A549 treated with AZD9567 at 1 μM for 4 hours (cell line): ENCODE measurements around the gene TSPAN1. TPM values are rescaled to one million over a fixed set of nuclear protein-coding genes. Genes with fewer than 3 reads are reported as not detected.

Experiments
- total RNA-seq: library from RNA; stranded (reverse); fragments of 200-300 nt; extraction: Qiagen RNA extraction; gene quantifications from 5 replicates; pipeline ENCODE4 v1.2.3, GENCODE V29; 2022; ENCODE audit not compliant: insufficient read depth

Gene TSPAN1, protein sequence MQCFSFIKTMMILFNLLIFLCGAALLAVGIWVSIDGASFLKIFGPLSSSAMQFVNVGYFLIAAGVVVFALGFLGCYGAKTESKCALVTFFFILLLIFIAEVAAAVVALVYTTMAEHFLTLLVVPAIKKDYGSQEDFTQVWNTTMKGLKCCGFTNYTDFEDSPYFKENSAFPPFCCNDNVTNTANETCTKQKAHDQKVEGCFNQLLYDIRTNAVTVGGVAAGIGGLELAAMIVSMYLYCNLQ
- total RNA-seq, result 2.2 to 5.4 TPM (median 2.4 TPM) in 5 replicates

DNA sequence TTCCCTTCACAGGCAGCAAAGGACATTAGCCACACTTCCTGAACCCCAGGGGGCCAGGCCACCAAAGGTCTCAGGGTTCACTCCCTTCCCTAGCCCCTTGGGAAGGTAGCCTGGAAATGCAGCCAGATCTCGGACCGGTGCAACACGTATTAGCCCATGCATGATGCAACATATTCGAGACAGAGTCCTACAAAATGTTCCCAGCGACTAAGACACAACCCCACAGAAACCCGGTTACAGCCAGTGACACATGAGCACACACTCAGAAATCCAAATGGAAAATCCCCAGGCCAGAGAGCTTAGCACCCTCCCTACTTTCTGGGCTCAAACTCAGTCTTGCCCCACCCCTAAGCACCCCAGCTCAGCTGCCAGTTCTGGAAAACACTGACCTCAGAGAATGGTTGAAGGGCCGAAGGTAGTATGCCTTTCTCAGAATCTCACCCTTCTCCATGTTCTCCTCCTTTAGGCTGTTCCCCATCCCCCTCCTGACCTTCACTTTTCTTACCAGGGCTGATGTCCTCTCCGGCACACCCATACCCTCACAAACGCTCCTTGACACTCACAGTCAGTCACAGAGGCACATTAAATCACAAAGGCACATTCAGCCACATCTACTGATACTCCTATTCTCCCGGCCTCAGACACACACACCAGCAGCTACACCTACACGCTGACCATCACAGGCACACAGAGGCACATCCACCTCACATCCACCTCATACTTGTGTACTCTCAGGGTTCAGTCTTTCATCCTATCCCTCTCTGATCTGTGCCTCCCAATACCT is at the start of gene TSPAN1:
TSPAN1 (plus strand) TSS at position 640 of the 784 bp plus-strand sequence. CDS start 6,021 bp downstream, outside the sequence.

DNA sequence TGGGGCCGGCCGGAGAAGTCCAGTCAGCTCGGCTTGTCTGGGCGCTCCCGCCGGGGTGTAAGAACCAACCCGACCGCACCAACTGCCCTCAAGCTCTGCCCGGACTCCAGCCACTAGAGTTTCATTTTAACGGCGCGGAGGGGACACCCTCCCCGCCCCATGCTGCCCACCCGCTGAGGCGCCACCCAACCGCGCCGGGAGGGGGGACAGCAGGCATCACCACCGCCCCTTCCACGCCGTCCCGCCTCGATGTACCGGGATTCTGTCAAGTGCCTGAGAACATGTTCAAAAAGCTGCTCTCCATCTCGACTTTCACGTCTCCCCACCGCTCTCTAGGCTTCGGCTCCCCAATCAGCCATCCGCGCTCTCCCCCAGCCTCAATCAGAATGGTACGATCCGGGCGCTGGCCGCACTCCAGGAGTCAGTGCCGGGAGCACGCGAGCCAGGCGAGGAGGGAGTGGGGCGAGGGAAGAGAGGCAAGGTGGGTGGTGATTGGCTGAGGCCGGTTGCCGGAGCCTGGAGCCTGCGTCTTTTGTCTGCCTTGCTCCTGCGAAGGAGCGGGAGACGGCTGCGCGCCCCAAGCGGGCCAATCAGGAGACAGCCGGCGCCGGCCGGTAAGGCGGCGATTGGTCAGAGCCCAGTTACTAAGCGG is 42.2 kb upstream of the TSPAN1 start, which contains the start of gene PIK3R3:
PIK3R3 (minus strand) TSS at position 101 of the 652 bp plus-strand sequence. CDS start 677 bp downstream, outside the sequence.

DNA sequence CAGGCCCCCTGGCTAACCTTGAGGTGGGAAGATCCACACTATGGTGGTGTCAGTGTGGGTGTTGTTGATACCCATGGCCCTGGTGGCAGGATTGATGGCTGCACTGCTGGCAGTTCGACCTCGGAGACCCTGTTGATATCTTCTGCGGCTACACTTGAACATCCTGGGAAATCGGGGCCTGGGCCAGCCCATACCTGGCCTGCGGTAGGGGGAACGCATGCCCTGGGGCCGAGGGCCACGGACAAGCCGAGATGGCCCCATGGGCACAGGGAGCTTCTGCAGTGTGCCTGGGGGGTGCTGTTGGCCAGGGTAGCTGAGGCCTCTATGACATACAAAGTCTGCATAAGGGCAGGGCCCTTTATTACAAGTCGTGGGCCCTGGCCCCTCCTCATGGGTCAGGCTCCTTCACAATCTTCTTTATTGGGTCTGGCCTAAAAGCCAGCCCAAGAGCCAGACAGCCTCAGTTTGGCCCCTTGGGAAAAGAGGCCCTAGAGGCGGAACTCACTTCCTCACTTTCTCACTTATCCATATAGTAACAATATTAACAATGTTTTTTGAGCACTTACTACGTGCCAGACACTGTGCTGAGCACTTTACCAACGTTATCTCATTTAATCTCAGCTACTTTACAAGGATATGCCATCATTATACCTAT is 1.5 kb downstream of the TSPAN1 start, which contains the start of gene P3R3URF:
P3R3URF (minus strand) TSS at position 278 of the 655 bp plus-strand sequence; CDS start at position 261, 17 bp downstream.

DNA sequence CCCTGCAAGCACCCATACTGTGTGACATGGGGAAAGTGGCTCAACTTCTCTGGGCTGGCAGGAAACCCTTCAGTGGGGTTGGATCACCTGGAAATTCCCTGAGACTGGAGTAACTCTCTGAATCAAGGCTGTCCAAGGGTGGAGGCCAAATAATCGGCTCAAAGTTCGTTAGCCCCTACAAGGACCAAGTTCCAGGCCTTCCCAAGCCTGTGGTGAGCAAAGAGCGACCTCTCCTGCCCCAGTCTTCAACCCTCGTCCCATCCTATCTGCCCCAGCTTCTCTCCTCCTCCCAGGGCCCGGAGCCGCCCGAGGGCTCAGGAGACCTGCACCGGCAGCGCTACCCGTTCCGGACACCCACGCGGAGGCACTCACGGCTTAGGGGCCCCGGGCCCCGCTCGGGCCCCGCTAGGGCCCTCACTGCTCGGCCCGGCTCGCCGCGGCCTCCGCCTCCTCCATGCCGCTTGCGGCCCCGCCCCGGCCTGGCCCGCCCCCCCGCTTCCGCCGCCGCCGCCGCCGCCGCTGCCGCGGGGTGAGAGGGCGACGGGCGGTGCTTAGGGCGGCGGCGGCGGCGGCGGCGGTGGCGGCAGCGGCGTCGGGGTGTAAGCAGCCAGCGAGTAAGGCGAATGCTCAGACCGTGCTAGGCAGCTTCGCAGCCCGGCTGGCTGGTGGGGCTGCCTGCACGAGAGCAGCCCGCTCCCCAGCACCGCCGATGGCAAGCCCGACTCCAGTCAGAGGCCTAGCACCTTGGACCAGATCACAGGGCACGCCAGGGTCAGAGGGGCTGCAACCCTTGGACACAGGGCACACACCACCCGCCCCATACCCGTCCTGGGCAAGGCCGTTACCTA is 23.3 kb downstream of the TSPAN1 start, which contains the start of gene POMGNT1:
POMGNT1 (minus strand) TSS at position 471 of the 848 bp plus-strand sequence. CDS start 613 bp downstream, outside the sequence.

Other genes starting within 250 kb of the TSPAN1 start
- gene PIK3R3, start 42.5 kb upstream of the TSPAN1 start, total RNA-seq, result 1.1 to 3.2 TPM (median 1.4 TPM) in 5 replicates
- not detected in 5 replicates for gene P3R3URF, start 1.4 kb downstream of the TSPAN1 start, total RNA-seq
- gene POMGNT1, start 23.3 kb downstream of the TSPAN1 start, total RNA-seq, result 28.7 to 48.3 TPM (median 43.6 TPM) in 5 replicates
- not detected in 5 replicates for gene LURAP1, start 28.2 kb downstream of the TSPAN1 start, total RNA-seq
- gene RAD54L, start 72.7 kb downstream of the TSPAN1 start, total RNA-seq, result 10.1 to 13.2 TPM (median 11.1 TPM) in 5 replicates
- gene LRRC41, start 128.5 kb downstream of the TSPAN1 start, total RNA-seq, result 42.1 to 43.9 TPM (median 43.7 TPM) in 5 replicates
- 396 to 435 TPM (median 414 TPM) in 5 replicates for gene UQCRH, start 128.6 kb downstream of the TSPAN1 start, total RNA-seq
- gene NSUN4, start 165.7 kb downstream of the TSPAN1 start, total RNA-seq, result 11.7 to 14.5 TPM (median 13.5 TPM) in 5 replicates
- gene FAAH, start 219.2 kb downstream of the TSPAN1 start, total RNA-seq, result 0.65 to 1.3 TPM (median 0.78 TPM) in 4 of 5 replicates, not detected in the other